Measurements from ENCODE around the gene SOX8.
A peak's percentile ranks its signal among the peaks of the same experiment; 100 is the strongest.
"Not testable (repeated sequence)": the region's sequence is repeated elsewhere in the genome, so short reads cannot be mapped to it uniquely, and the experiment has no call there.

Gene SOX8

DNA sequence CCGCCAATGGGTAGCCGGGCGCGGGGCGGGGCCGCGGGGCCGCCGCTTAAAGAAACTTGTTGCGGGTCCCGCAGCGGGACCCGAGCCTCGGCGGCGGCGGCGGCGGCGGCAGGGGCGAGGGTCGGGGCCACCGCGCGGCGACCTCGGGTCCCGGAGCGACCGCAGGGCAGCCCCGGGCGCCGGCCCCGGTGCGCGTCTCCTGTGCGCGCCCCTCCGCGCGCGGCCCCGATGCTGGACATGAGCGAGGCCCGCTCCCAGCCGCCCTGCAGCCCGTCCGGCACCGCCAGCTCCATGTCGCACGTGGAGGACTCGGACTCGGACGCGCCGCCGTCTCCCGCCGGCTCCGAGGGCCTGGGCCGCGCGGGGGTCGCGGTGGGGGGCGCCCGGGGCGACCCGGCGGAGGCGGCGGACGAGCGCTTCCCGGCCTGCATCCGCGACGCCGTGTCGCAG is at the start of gene SOX8:
Gene SOX8 (plus strand): TSS at position 76 of the 450 bp plus-strand sequence. CDS start 153 bp downstream, at position 229.
- no peak for DNase-seq (ENCODE audit: low spot score)

- no peak for DNase-seq (ENCODE audit: low spot score)
Observed at GRCh38 chr16:932831-933330, 48.7 kb upstream of the SOX8 start.

DNA sequence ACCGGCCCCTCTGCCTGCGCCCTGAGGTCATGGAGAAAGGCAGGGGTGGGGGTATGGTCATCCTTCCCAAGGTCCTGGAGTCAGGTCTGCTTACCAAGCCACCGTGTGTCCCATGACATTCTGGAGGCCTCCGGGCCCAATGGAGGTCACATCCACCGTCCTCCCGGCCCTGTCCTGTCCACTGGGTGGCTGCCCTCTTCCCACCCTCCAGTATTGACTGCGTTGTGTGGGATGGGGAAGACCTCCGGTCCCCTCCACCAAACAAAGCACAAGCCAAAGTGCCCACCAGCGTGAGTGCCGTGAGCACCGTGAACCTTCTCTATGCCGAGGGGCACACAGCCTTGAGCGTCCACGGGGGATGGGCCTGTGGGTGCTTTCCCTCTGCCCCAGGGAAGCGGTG is 48.0 kb upstream of the SOX8 start:
- no peak for DNase-seq (ENCODE audit: low spot score)

GRCh38 chr16:934178-934577 is 47.4 kb upstream of the SOX8 start:
- DNase-seq (ENCODE audit: low spot score), result no peak

DNA sequence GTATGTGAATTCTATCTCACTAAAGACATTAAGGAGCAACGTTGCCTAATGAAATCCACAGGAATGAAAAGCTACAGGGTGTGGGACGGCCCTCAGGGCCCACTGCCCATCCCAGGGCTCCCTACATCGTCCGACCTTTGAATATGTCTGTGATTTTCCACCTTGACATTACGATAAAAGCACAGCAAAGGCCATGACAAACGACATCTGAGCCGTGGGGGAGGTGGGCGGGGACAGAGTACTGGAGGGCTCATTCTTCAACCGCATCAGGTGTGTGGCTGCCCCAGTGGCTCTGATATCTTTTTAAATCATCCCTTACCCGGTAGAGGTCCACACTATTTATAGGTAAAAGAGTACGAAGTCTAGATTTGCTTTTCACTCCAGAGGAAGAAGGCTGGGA is 45.9 kb upstream of the SOX8 start:
- no peak for DNase-seq (ENCODE audit: low spot score)

- DNase-seq (ENCODE audit: low spot score), result no peak
Observed at GRCh38 chr16:937311-937710, 44.3 kb upstream of the SOX8 start.

- DNase-seq (ENCODE audit: low spot score), result no peak
Observed at GRCh38 chr16:937723-938122, 43.8 kb upstream of the SOX8 start.

DNA sequence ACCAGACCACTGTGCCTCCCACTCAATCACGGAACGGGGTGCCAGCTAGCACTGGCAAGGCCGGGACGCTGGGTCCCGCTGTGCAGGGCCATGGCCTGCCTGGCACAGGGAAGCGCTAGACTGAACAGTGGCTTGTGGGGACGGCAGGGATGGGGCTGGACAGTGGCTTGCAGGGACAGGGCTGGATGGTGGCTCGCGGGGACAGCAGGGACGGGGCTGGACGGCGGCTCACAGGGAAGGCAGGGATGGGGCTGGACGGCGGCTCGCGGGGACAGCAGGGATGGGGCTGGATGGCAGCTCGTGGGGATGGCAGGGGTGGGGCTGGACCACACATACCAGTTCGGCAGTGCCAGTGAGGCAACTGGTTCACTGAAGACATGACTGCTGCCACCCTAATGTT is 43.4 kb upstream of the SOX8 start:
- DNase-seq (ENCODE audit: low spot score), result no peak

- DNase-seq (ENCODE audit: low spot score), result no peak
Observed at GRCh38 chr16:938752-939151, 42.8 kb upstream of the SOX8 start.

DNA sequence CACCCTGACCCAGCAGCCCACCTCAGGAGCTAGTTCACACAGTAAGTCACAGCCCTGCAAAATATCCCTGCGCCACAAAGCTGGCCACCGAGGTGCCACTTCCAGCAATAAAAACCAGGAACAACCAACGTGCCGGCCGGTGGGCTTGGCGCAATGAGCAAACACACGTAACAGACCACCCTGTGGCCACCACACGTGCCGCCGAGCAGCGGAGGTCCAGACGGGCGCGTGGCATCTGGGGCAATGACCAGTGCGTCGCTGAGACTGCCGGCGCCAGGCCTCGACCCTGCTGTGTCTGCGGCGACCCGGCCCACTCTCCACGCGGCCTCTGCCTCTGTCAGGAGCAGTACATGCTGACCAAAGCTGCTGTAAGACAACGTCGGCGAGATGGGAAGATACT is 42.3 kb upstream of the SOX8 start:
- DNase-seq (ENCODE audit: low spot score), result no peak

DNA sequence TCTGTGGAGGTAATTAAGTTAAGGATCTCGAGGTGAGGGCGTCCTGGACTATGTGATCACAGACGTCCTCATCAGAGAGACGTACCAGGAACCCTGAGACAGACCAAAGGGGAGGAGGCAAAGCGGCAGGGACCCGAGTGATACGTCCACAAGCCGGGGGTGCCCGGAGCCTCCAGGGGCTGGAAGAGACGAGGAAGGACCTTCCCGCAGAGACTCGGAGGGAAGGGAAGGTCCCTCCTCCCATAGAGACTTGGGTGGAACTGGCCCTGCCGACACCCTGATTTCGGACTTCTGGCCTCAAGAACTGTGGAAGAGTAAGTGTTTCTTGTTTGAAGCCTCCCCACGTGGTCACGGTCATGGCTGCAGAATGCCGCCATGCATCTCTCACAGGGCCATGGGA is 41.6 kb upstream of the SOX8 start:
- no peak for DNase-seq (ENCODE audit: low spot score)

DNA sequence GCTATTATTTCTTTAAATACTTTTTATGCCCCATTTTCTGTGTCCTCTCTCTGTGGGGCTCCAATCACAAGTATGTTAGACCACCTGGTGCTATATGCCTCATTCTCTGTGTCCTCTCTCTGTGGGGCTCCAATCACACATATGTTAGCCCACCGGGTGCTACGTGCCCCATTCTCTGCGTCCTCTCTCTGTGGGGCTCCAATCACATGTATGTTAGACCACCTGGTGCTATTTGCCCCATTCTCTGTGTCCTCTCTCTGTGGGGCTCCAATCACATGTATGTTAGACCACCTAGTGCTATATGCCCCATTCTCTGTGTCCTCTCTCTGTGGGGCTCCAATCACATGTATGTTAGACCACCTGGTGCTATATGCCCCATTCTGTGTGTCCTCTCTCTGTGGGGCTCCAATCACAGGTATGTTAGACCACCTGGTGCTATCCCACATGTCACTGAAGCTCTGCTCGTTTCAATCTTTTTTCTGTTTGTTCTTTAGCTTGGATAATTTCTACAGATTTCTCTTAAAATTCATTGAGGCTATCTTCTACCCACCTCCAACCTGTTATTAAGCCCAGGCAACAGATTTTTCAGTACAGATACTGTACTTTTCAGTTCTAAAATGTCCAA is 39.0 kb upstream of the SOX8 start:
- no peak for DNase-seq (ENCODE audit: low spot score)

- DNase-seq (ENCODE audit: low spot score), result no peak
Observed at GRCh38 chr16:943971-944370, 37.6 kb upstream of the SOX8 start.

GRCh38 chr16:945271-946047 is 36.1 kb upstream of the SOX8 start:
- no peak for DNase-seq (ENCODE audit: low spot score)

DNA sequence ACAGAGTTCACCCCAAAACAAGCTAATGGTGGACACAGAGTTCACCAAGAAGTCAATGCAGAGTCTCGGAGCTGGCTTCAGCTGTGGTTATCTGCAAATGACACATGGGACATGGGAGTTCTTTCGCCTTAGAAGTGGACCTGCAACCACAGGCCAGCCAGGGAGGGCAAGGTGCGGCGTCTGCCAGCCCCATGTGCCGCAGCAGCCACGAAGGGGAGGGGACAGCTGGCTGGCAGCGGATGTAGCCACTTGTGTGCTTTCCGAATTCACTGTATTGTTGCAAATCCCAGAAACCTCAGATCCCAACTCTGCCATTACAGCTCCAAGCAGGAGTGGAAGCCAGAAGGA is 35.5 kb upstream of the SOX8 start:
- no peak for DNase-seq (ENCODE audit: low spot score)

DNA sequence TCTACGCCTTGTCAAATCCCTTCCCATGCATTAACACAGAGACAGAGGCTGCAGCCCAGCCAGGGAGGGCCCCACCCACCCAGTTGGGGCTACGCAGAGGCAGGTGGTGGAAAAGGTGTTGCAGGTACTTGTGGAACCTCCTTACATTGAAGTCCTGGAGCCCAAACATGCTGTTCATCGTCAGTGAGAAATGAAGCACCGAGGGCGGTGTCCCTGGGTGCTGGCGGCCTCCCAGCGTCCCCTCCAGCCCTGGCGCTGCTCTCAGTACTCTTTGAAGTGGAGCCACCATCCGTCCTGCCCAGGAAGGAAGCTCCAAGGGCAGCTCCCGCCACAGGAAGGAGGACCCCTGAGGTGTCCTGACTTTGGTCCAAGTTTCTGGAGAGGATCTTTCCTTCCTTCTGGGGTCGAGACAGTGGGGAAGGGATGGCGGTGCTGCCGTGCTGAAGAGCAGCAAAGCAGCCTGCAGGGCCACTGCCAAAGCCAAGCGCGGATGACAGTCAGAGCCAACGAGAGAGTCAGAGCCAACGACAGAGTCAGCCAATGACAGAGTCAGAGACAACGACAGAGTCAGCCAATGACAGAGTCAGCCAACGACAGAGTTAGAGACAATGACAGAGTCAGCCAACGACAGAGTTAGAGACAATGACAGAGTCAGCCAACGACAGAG is 34.2 kb upstream of the SOX8 start:
- DNase-seq (ENCODE audit: low spot score), result no peak

DNA sequence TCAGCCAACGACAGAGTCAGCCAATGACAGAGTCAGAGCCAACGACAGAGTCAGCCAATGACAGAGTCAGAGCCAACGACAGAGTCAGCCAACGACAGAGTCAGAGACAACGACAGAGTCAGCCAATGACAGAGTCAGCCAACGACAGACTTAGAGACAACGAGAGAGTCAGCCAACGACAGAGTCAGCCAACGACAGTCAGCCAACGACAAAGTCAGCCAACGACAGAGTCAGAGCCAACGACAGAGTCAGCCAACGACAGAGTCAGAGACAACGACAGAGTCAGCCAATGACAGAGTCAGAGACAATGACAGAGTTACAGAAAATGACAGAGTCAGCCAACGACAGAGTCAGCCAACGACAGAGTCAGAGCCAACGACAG is 33.7 kb upstream of the SOX8 start:
- not testable (repeated sequence) for DNase-seq (ENCODE audit: low spot score)

DNA sequence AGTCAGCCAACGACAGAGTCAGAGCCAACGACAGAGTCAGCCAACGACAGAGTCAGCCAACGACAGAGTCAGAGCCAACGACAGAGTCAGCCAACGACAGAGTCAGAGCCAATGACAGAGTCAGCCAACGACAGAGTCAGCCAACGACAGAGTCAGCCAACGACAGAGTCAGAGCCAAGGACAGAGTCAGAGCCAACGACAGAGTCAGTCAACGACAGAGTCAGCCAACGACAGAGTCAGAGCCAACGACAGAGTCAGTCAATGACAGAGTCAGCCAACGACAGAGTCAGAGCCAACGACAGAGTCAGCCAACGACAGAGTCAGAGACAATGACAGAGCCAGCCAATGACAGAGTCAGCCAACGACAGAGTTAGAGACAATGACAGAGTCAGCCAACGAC is 32.8 kb upstream of the SOX8 start:
- not testable (repeated sequence) for DNase-seq (ENCODE audit: low spot score)

- not testable (repeated sequence) for DNase-seq (ENCODE audit: low spot score)
Observed at GRCh38 chr16:950733-951573, 30.6 kb upstream of the SOX8 start.

GRCh38 chr16:951660-952301 is 29.8 kb upstream of the SOX8 start:
- DNase-seq (ENCODE audit: low spot score), result peak; percentile 36

DNA sequence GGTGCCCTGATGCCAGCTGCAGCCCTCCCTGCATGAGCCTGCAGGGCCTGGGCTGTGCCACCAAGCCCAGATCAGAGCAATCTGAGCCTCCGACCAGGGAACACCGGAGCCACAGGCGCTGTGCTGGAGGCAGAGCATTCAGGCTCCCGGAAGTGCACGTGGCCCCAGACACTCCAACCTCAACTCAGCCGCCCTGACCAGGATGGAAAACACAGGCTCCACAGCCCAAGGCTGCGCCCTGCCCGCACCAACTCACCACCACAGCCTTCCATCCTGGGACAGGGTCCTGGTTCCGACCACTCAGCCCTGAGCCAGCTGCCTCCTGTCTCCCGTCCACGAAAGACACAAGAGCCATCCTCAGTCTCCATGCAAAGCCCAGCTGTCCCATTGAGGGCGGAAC is 29.2 kb upstream of the SOX8 start:
- no peak for DNase-seq (ENCODE audit: low spot score)

DNA sequence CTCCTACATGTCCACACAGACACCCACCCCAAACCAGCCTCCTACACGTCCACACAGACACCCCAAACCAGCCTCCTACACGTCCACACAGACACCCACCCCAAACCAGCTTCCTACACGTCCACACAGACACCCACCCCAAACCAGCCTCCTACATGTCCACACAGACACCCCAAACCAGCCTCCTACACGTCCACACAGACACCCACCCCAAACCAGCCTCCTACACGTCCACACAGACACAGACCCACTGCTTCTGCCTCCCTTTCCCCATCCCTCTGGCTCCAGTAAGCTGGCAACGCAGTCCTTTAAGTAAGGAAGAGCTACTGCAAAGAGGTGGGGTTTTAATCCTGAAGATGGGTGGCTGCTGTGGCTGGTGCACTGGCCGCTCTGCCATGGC is 27.8 kb upstream of the SOX8 start:
- not testable (repeated sequence) for DNase-seq (ENCODE audit: low spot score)

Data from AG08396 (cell line).